DOHH2 (cell line): Measurements from ENCODE around the gene NAA20.

Experiments used
- H3F3A ChIP-seq: fragments of 200-600 bp; sonication (generic), shearing (Covaris generic); 2 replicates; pipeline ENCODE4 v1.6.0; 2016; ENCODE audit warnings: antibody characterized with exemption, mild to moderate bottlenecking; ENCODE audit not compliant: control insufficient read depth, insufficient read depth
- H3K27ac ChIP-seq: fragments of 200-600 bp; sonication (generic); 2 replicates; pipeline ENCODE4 v1.5.1; 2014; ENCODE audit warnings: low read depth, mild to moderate bottlenecking, low read length, moderate library complexity
- H3K27me3 ChIP-seq: fragments of 200-600 bp; sonication (generic); 2 replicates; pipeline ENCODE4 v1.6.1; 2014; ENCODE audit warnings: mild to moderate bottlenecking, low read length, mixed read lengths; ENCODE audit not compliant: control insufficient read depth
- H3K36me3 ChIP-seq: fragments of 200-600 bp; sonication (generic); 2 replicates; pipeline ENCODE4 v1.6.1; 2014; ENCODE audit warnings: mild to moderate bottlenecking, low read length, moderate library complexity, mixed read lengths; ENCODE audit not compliant: control insufficient read depth
- H3K4me1 ChIP-seq: fragments of 200-600 bp; sonication (generic); 2 replicates; pipeline ENCODE4 v1.6.1; 2014; ENCODE audit warnings: mild to moderate bottlenecking, low read length, mixed read lengths; ENCODE audit not compliant: control insufficient read depth
- H3K4me2 ChIP-seq: fragments of 200-600 bp; sonication (generic); 2 replicates; pipeline ENCODE4 v1.6.0; 2014; ENCODE audit warnings: mild to moderate bottlenecking, low read length, moderate library complexity
- H3K4me3 ChIP-seq: fragments of 200-600 bp; sonication (generic); 2 replicates; pipeline ENCODE4 v1.5.1; 2014; ENCODE audit warnings: mild to moderate bottlenecking, low read length, mixed read lengths
- H3K79me2 ChIP-seq: fragments of 200-600 bp; sonication (generic); 2 replicates; pipeline ENCODE4 v1.6.1; 2014; ENCODE audit warnings: mild to moderate bottlenecking, low read length, mixed read lengths; ENCODE audit not compliant: control insufficient read depth
- H3K9me2 ChIP-seq: fragments of 200-600 bp; sonication (generic); replicated peaks from 2 replicates; pipeline ENCODE4 v1.6.1; 2014; ENCODE audit warnings: mild to moderate bottlenecking, low read length, mixed read lengths; ENCODE audit not compliant: control insufficient read depth
- H3K9me3 ChIP-seq: fragments of 200-600 bp; sonication (generic); 2 replicates; pipeline ENCODE4 v1.6.1; 2014; ENCODE audit warnings: antibody characterized with exemption, low read length, mixed read lengths; ENCODE audit not compliant: control insufficient read depth, insufficient read depth
- H4K20me1 ChIP-seq: fragments of 200-600 bp; sonication (generic); 2 replicates; pipeline ENCODE4 v1.6.0; 2014; ENCODE audit warnings: low read depth, mild to moderate bottlenecking, antibody characterized with exemption, low read length, moderate library complexity; ENCODE audit not compliant: control insufficient read depth, insufficient read depth
- EZH2phosphoT487 ChIP-seq: fragments of 200-600 bp; sonication (generic); IDR thresholded peaks from 2 replicates; pipeline ENCODE4 v1.6.1; 2017; ENCODE audit warnings: borderline replicate concordance, mild to moderate bottlenecking, antibody characterized with exemption, low read length, moderate library complexity, mixed read lengths
- TF ChIP-seq, protein P1 (sequence below): fragments of 200-600 bp; sonication (generic); IDR thresholded peaks from one replicate; pipeline ENCODE4 v1.5.1; 2014; ENCODE audit warnings: antibody characterized with exemption, mild to moderate bottlenecking, low read depth, low read length; ENCODE audit not compliant: poor library complexity, severe bottlenecking

The NAA20 gene

GRCh38 chr20:20005342-20005741 lies 11.8 kb upstream of the NAA20 start:
- Histone ChIP-seq H3K36me3 (no peaks in the 10 kb centered on the region), H3K27me3 (peaks cover 41% of the 10 kb centered on the region), H3K9me2 (no peaks in the 10 kb centered on the region), H4K20me1 (no peaks in the 10 kb centered on the region), H3K9me3 (no peaks in the 10 kb centered on the region), H3F3A (no peaks in the 10 kb centered on the region), H3K4me2 (no peak overlapping the region), H3K27ac (no peak overlapping the region), H3K4me1 (no peaks in the 10 kb centered on the region), H3K4me3 (no peak overlapping the region), H3K79me2 (no peaks in the 10 kb centered on the region)
- TF ChIP-seq EZH2phosphoT487, result no peak
- TF ChIP-seq, protein P1, sequence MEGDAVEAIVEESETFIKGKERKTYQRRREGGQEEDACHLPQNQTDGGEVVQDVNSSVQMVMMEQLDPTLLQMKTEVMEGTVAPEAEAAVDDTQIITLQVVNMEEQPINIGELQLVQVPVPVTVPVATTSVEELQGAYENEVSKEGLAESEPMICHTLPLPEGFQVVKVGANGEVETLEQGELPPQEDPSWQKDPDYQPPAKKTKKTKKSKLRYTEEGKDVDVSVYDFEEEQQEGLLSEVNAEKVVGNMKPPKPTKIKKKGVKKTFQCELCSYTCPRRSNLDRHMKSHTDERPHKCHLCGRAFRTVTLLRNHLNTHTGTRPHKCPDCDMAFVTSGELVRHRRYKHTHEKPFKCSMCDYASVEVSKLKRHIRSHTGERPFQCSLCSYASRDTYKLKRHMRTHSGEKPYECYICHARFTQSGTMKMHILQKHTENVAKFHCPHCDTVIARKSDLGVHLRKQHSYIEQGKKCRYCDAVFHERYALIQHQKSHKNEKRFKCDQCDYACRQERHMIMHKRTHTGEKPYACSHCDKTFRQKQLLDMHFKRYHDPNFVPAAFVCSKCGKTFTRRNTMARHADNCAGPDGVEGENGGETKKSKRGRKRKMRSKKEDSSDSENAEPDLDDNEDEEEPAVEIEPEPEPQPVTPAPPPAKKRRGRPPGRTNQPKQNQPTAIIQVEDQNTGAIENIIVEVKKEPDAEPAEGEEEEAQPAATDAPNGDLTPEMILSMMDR, result no peak

GRCh38 chr20:20009784-20010253 lies 7.3 kb upstream of the NAA20 start:
- no peaks in the 10 kb centered on the region for H4K20me1 ChIP-seq
- H3K27ac ChIP-seq, result no peak overlapping the region
- H3K4me1 ChIP-seq, result no peaks in the 10 kb centered on the region
- no peaks in the 10 kb centered on the region for H3K79me2 ChIP-seq
- no peaks in the 10 kb centered on the region for H3K36me3 ChIP-seq
- H3K9me2 ChIP-seq, result no peaks in the 10 kb centered on the region
- no peaks in the 10 kb centered on the region for H3F3A ChIP-seq
- TF ChIP-seq EZH2phosphoT487, result no peak
- TF ChIP-seq, protein P1, result no peak
- peaks cover 18% of the 10 kb centered on the region for H3K27me3 ChIP-seq
- H3K4me3 ChIP-seq, result no peak overlapping the region
- H3K9me3 ChIP-seq, result no peaks in the 10 kb centered on the region
- H3K4me2 ChIP-seq, result no peak overlapping the region

- Histone ChIP-seq H3K4me1 (no peaks in the 10 kb centered on the region), H3K9me2 (no peaks in the 10 kb centered on the region), H3K27ac (no peak overlapping the region), H3K9me3 (no peaks in the 10 kb centered on the region), H3K4me2 (no peak overlapping the region), H3K36me3 (no peaks in the 10 kb centered on the region), H4K20me1 (no peaks in the 10 kb centered on the region), H3F3A (no peaks in the 10 kb centered on the region; the same call in 1 of the 2 replicates), H3K27me3 (peaks cover 13% of the 10 kb centered on the region), H3K79me2 (no peaks in the 10 kb centered on the region), H3K4me3 (no peak overlapping the region)
- no peak for TF ChIP-seq EZH2phosphoT487
- TF ChIP-seq, protein P1, result no peak
Measured at GRCh38 chr20:20010639-20011500, 6.3 kb upstream of the NAA20 start.
